ENCODE results near the gene TRAF2.
A peak's percentile ranks its signal among the peaks of the same experiment; 100 is the strongest.
"Not testable (repeated sequence)": the region's sequence is repeated elsewhere in the genome, so short reads cannot be mapped to it uniquely, and the experiment has no call there.

Gene TRAF2

GRCh38 chr9:136882109-136882946, 4.0 kb upstream of the TRAF2 start:
- DNase-seq: no peak

DNA sequence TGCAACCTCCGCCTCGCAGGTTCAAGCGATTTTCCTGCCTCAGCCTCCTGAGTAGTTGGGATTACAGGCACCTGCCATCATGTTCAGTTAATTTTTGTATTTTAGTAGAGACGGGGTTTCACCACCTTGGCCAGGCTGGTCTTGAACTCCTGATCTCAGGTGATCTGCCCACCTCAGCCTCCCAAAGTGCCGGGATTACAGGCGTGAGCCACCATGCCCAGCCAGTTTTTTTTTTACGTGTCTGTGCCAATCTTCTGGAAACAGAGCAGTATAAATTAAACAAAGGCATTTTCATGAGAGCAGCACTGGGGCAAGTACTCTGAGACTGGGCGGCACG, 3.4 kb upstream of the TRAF2 start:
- DNase-seq: not testable (repeated sequence)

DNA sequence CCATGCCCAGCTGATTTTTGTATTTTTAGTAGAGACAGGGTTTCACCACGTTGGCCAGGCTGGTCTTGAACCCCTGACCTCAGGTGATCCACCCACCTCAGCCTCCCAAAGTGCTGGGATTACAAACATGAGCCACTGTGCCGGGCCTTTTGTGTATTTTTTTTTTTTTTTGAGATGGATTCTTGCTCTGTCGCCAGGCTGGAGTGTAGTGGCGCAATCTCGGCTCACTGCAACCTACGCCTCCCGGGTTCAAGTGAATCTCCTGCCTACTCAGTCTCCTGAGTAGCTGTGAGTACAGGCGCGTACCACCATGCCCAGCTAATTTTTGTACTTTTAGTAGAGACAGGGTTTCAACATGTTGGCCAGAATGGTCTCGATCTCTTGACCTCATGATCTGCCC, 2.6 kb upstream of the TRAF2 start:
- not testable (repeated sequence) for DNase-seq

DNA sequence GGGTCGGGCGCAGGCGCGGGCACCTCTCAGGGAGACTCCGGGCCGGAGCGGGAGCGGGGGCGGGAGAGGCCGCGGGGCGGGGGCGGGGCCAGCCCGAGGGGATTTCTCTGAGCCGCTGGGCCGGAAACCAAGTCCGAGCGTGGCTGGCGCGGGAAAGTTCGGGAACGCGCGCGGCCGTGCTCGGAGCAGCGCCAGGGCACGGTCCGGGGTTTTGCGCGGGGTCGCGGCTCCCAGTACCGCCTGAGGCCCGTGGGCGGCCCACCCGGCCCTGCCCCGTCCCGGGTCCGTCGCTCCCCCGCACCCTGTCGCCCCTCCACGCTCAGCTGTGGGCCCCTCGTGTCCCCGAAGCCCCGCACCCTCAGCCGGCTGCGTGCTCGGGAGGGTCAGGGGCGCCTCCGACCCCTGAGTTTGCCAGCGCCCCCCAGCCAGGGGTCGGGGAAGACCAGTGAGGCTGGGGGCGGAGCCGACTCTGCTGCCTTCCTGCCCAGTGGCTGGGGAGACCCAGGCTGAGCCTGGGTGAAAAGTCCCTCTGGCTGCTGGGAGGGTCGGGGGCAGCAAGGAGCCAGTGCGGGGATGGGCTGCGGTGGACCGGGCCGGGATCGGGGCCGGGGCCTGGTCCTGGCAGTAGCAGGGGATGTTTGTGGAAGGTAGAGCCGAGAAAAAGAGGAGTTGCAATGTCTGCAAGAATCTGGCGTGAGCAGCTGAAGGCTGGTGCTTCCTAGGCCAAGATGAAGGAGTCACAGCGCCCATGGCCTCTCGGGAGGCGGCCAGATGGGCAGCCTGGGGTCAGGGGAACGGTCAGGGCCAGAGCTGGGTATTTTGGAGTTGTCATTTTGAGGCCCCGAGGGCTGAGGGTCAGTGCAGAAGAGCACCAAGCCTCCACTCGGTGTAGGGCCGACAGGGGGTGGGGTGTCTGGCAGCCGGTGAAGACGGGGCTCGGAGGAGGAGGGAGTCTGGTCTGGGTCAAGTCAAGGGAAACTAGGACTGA, 588 bp downstream of the TRAF2 start:
- DNase-seq: no peak

DNA sequence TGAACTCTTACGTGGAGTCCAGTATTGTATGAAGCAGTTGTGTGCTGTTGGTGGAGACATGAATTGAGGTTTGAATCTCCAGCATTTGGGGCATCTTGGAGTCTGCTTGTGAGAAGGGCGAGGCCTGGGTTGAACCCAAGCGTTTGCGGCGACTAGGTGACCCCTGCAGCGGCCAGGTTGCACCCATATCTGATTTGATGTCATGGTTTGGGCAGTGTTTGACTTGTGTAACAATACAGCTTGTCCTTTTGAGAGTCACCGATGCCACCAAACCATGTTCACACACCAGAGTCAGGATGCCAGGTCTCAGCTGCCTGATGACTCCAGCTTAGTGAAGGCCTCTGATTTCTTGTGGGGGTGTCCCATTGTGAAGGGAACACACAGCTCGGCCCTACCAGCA, 2.1 kb downstream of the TRAF2 start:
- no peak for DNase-seq

DNA sequence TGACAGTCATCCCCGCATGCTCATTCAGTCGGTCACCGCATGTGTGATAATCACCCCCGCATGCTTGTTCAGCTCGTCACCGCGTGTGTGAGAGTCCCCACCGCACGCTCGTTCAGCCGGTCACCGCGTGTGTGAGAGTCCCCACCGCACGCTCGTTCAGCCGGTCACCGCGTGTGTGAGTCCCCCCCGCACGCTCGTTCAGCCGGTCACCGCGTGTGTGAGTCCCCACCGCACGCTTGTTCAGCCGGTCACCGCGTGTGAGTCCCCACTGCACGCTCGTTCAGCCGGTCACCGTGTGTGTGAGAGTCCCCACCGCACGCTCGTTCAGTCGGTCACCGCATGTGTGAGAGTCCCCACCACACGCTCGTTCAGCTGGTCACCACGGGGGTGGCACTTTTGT, 3.5 kb downstream of the TRAF2 start:
- DNase-seq: no peak

DNA sequence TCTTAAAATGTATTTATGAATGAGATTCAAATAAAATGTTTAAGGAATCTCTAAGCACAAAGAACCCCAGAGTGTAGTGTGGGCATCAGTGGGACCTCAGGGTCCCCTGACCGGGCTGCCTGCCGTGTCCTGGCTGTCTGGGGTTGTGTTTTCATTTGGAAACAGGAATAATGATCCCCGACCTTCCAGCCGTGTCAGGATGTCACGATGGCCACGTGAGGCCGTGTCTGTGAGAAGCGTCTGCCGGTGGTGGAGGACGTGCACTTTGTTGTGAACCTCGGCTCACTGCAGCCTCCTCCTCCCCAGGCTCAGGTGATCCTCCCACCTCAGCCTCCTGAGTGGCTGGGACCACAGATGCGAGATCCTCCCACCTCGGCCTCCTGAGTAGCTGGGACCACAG, 4.3 kb downstream of the TRAF2 start:
- DNase-seq: no peak

DNA sequence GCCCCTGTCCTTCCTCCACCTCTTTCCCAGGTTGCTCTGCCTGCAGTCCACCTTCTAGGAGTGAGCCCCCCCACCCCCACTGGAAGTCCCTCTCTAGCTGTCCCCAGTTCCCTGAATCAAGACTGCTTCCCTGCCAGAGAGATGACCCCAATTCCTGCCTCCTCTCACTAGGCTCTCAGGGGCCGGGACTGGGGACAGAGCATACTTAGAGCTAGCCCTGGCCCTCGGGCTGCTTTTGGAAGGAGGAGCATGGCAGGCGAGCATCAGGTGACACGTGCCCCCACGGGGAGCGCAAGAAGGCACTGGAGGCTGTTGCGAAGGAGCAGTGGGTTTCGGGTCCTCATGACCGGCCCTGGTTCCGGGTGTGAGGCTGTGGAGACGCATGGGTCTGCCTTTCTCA, 9.7 kb downstream of the TRAF2 start:
- no peak for DNase-seq

GRCh38 chr9:136898483-136899100, 12.3 kb downstream of the TRAF2 start:
- DNase-seq: no peak

DNA sequence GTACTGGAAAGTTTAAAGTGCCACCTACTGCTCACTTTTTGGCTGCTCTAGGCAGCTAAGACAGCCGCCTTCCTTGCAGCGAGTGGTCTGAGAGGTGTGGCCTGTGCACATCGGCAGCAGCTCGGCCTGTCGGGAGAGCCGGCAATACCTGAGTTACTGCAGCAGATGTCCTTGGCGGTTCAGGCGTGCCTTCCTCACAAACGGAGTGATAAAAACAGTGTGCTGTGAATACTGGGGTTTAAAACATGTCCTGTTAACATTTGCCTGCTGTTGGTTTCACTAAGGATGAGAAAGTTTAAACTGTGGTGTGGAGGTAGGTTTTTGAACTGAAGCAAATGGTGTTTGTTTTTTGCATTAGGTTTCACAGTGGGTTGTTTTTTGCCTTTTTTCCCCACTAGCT, 12.9 kb downstream of the TRAF2 start:
- no peak for DNase-seq

GRCh38 chr9:136900556-136900955, 14.2 kb downstream of the TRAF2 start:
- no peak for DNase-seq

GRCh38 chr9:136900988-136901515, 14.7 kb downstream of the TRAF2 start:
- DNase-seq: no peak

DNA sequence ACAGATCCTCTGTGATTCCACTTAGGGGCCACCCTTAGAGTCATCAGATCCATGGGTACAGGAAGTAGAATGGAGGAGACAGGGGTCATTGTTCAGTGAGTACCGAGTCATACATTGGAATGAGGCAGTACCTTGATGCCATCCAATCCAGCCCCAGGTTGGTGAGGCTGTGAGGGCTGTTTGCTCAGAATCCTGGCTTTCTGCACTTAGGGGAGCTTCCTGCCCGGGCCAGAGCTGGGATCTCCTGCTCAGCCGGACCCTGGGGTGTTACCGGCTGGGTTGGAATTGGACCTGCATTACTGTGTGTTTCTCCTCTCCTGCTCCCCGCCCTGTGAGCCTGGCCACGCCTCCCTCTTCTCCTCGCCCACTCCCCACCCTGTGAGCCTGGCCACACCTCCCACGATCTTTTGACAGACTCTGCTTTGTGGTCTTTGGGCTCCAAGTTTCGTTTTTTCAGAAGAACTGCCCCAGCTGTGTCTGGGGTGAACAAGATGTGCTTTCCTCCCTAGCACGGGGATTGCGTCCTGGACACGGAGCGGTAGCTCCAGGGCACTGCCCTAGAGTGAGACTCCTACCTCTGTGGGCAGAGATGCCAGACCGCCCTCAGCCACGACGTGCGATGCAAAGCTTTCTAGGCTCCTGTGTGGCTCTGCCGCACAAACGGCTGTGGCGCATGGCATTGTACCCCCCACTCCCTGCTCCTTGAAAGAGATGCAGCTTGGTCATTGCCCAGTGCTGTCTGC, 15.4 kb downstream of the TRAF2 start:
- no peak for DNase-seq

- no peak for DNase-seq
Observed at GRCh38 chr9:136902259-136902821, 16.0 kb downstream of the TRAF2 start.

DNA sequence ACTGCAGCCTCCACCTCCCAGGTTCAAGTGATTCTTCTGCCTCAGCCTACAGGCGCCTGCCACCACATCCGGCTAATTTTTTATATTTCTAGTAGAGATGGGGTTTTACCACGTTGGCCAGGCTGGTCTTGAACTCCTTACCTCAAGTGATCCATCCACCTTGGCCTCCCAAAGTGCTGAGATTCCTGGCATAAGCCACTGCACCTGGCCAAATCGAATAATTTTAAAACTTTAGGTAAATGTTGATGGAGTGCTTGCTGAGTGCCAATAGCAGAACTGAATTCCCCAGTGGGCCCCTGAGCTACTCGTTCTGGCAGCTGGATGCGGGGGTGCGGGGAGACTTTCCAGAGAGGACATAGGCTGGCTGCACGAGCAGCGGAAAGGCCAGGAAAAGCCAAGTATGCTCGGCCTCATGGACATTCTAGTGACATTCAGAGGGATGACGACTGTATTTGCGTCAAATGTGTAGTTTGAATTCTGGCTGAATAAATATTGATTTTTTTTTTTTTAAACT, 16.8 kb downstream of the TRAF2 start:
- DNase-seq: peak; percentile 82

- DNase-seq: no peak
Observed at GRCh38 chr9:136906266-136906665, 19.9 kb downstream of the TRAF2 start.

- no peak for DNase-seq
Observed at GRCh38 chr9:136907011-136907914, 20.9 kb downstream of the TRAF2 start.

GRCh38 chr9:136910197-136910900, 24.0 kb downstream of the TRAF2 start:
- DNase-seq: no peak

DNA sequence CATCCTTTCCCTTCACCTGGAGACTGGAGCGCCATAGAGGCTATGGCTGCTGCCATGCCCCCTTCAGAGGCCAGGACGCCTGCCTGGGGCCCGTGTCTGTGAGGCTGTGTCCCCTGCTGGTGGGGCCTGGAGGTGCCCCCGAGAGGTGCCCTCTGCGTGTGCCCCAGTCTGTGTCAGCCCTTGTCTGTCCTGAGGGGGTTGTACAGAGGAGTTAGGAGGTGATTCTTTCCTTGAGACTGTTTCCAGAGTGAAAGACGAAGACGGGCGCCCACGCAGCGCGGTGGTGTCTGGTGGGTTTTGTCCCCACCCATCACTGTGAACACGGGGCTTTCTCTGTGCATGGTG, 24.6 kb downstream of the TRAF2 start:
- no peak for DNase-seq

DNA sequence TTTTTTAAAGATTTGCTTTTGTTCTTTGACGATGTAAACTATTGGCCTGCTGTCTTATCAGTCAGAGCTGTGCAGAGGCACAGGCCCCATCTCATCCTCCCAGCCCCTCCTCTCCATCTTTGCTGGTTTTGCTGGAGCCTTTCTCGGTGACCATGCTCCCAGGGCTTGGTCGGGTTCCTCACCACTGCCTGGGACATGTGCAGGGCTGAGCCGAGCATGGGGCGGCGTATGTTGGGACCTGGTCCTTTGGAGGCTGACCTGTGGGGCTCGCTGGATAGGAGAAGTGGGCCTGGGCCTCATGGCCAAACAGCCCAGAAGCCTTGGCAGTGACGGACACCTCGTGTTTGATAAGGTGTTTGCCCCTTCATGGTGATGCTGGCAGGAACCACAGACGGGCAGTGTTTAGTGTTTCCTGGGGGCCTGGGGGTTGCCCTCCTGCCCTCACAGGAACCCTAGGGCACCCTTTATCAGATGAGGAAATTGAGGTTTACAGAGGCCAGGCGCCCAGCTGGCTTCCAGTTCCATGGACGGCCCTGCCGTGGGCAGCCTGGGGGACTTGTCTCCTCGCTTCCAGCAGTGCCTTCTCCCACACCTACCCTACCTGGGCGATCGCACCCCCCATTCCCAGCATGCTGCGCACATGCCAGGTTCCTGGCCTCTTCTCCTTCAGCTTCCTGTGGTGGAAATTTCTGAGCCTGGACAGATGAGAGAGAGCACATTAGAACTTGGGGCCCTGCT, 27.6 kb downstream of the TRAF2 start:
- no peak for DNase-seq

Measured in NCI-H2171 (cell line).